Fibroblast of skin of left quadriceps (primary cell): ENCODE results near the gene RPSA.
"Not testable (repeated sequence)": the region's sequence is repeated elsewhere in the genome, so short reads cannot be mapped to it uniquely, and the experiment has no call there.

Experiments used
- DNase-seq, 2 experiments: peaks; one replicate each; pipeline ENCODE4 v3.0.0-alpha.2; 2013; ENCODE audit warnings: low read depth in 2 of 2

The RPSA gene

GRCh38 chr3:39388741-39389248 is 17.7 kb upstream of the RPSA start:
- no peak for DNase-seq

GRCh38 chr3:39390181-39390580 is 16.3 kb upstream of the RPSA start:
- no peak for DNase-seq

GRCh38 chr3:39396690-39397089 is 9.8 kb upstream of the RPSA start:
- no peak for DNase-seq

GRCh38 chr3:39398700-39399099 is 7.8 kb upstream of the RPSA start:
- no peak for DNase-seq

GRCh38 chr3:39401983-39402382 is 4.5 kb upstream of the RPSA start:
- DNase-seq, result no peak

- DNase-seq, result no peak
Measured at GRCh38 chr3:39404943-39405686, 1.4 kb upstream of the RPSA start.

- DNase-seq, result no peak
Measured at GRCh38 chr3:39405687-39406367, 693 bp upstream of the RPSA start.

- no peak for DNase-seq
Measured at GRCh38 chr3:39407259-39407629, 724 bp downstream of the RPSA start.

- no peak for DNase-seq
Measured at GRCh38 chr3:39407773-39408492, 1.4 kb downstream of the RPSA start.

- DNase-seq, result no peak
Measured at GRCh38 chr3:39408493-39409372, 2.2 kb downstream of the RPSA start.

- DNase-seq, result no peak
Measured at GRCh38 chr3:39409514-39410136, 3.1 kb downstream of the RPSA start.

- DNase-seq, result no peak
Measured at GRCh38 chr3:39410893-39411292, 4.4 kb downstream of the RPSA start.

GRCh38 chr3:39412668-39413260 is 6.2 kb downstream of the RPSA start:
- no peak for DNase-seq

GRCh38 chr3:39413691-39414420 is 7.3 kb downstream of the RPSA start:
- DNase-seq, result no peak

- no peak for DNase-seq
Measured at GRCh38 chr3:39414421-39414907, 7.9 kb downstream of the RPSA start.

GRCh38 chr3:39415302-39415701 is 8.8 kb downstream of the RPSA start:
- not testable (repeated sequence) for DNase-seq

- no peak for DNase-seq
Measured at GRCh38 chr3:39415983-39416382, 9.5 kb downstream of the RPSA start.

GRCh38 chr3:39416998-39417397 is 10.5 kb downstream of the RPSA start:
- DNase-seq, result not testable (repeated sequence)

- not testable (repeated sequence) for DNase-seq
Measured at GRCh38 chr3:39418556-39419225, 12.2 kb downstream of the RPSA start.
